Measurements from ENCODE around the gene METTL13.
"Not testable (repeated sequence)": the region's sequence is repeated elsewhere in the genome, so short reads cannot be mapped to it uniquely, and the experiment has no call there.

METTL13 gene

GRCh38 chr1:171769171-171769570, 12.3 kb upstream of the METTL13 start:
- DNase-seq (ENCODE audit: low spot score) = no peak

DNA sequence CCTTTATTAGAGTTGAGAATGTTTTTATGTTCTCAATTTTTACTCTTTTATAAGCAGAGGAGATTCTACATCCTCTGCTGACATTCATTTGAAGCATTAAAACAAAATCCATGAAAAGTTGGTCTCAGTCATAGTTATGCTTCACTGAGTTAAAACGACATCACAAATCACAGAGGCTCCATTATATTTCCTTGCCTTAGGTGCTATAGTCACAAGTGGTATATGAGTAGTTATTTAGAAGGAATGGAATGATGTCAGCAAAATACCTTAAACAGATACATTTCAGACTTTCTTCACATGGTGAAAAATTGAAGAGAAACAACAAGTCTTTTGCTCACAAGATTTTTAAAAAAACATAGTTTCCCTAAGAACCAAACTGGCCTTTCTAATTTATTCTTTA, 11.7 kb upstream of the METTL13 start:
- DNase-seq (ENCODE audit: low spot score) = no peak

DNA sequence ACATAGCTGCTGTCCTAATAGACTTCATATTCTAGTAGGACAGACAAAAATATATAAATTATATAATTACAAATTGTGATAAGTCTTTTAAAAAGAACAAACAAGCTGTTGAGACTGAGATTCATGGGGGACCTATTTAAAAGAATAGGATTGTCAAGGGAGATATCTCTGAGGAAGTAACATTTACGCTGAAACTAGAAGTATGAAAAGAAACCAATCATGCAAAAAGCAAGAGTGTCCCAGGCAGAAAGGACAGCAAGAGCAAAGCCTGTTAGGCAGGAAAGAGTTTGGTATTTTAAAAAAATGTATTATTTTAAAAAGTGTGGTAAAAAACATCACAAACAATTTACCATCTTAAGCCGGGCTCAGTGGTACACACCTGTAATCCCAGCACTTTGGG, 9.1 kb upstream of the METTL13 start:
- no peak for DNase-seq (ENCODE audit: low spot score)

- peak; percentile 5 for DNase-seq (ENCODE audit: low spot score)
Observed at GRCh38 chr1:171780583-171781175, 781 bp upstream of the METTL13 start.

DNA sequence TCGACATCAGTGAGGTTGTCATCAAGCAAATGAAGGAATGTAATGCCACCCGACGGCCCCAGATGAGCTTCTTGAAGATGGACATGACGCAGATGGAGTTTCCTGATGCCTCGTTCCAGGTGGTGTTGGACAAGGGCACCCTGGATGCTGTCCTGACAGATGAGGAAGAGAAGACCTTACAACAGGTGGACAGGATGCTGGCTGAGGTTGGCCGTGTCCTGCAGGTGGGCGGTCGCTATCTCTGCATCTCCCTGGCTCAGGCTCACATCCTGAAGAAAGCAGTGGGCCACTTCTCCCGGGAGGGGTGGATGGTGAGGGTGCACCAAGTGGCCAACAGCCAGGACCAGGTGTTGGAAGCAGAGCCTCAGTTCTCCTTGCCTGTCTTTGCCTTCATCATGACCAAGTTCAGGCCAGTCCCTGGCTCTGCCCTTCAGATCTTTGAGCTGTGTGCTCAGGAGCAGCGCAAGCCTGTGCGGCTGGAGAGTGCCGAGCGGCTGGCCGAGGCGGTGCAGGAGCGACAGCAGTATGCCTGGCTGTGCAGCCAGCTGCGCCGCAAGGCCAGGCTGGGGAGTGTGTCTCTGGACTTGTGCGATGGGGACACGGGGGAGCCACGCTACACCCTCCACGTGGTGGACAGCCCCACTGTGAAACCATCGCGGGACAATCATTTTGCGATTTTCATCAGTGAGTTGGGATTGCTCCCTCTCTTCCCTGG, 2.5 kb downstream of the METTL13 start:
- DNase-seq (ENCODE audit: low spot score) = no peak

DNA sequence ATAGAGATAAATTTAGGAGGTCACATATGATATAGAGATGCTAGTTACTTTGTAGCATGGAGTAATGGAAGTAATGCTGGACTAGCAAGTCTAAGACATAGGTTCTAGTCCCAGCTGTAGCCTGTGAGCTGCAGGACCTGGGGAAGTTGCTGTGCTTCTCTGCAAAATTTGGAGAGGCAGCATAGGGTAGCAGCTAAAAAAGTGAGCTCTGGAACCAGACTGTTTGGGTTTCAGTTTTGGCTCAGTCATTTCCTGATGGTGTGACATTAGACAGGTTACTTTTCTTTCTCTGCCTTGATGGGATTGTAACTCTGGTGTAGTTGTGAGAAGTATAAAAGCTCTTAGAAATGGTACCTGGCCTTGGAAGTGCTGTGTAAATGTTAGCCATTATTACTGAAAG, 3.3 kb downstream of the METTL13 start:
- no peak for DNase-seq (ENCODE audit: low spot score)

GRCh38 chr1:171785766-171786165, 4.3 kb downstream of the METTL13 start:
- DNase-seq (ENCODE audit: low spot score) = no peak

- DNase-seq (ENCODE audit: low spot score) = no peak
Observed at GRCh38 chr1:171786534-171786933, 5.1 kb downstream of the METTL13 start.

DNA sequence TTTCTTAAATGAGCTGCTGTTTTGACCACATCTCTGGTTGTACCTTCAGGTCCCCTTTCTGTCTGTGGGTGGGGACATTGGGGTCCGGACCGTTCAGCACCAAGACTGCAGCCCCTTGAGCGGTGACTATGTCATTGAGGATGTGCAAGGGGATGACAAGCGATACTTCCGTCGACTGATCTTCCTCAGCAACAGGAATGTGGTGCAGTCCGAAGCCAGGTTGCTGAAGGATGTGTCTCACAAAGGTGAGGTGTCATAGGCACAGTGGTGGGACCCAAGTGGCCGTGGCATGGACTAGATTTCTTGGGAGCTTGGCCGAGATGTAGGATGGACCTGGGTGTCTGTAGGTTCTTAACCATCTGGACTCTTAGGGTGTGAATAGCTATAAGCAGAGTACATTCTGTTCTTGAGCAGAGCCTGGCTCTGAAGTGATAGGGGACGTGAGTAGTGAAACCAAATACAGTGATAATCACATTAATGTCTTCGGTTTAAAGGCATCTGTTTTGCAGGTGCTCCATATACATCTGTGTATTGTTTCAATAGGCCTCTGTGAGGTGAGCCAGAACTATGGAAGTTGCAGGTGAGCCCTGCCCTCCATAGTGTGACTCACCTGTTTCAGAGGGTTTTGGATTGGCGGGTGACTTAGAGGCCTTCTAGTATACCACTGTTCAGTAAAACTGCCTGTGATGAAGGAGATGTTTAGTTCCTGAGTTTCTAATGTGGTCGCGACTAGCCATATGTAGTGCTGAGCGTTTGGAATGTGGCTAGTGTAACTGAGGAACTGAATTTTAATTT, 6.4 kb downstream of the METTL13 start:
- DNase-seq (ENCODE audit: low spot score) = no peak

DNA sequence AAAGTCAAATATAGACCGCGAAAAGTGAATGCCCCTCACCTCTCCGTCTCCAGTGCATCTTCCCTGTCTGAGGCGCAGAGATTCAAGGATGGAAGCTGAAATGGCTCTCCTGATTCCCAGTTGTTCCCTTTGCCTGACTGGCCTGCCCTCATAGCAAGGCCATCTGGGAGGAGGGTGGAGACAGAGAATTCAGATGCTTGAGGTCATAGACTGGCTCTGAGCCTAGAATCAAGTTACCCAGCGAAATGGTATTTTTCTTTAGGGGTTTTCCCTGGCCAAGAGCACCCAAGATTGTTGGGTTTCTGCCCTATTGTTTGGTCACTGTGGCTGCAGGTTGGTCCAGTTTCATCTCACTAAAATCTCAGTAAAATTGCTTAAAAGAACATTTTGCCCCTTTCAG, 7.2 kb downstream of the METTL13 start:
- no peak for DNase-seq (ENCODE audit: low spot score)

DNA sequence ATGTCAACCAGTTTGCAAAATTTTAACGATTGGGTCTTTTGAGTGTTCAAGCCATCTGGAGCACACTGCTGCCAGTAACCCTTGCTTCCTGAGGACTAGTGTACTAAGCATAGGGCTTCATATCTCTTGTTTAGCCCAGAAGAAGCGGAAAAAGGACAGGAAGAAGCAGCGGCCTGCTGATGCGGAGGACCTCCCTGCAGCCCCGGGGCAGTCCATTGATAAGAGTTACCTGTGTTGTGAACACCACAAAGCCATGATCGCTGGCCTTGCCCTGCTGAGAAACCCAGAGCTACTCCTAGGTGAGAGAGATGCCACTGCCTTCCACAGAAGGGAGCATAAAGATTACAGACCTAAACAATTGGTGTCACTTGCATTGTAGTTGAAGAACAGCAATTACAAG, 8.9 kb downstream of the METTL13 start:
- no peak for DNase-seq (ENCODE audit: low spot score)

- no peak for DNase-seq (ENCODE audit: low spot score)
Observed at GRCh38 chr1:171792656-171793369, 11.4 kb downstream of the METTL13 start.

DNA sequence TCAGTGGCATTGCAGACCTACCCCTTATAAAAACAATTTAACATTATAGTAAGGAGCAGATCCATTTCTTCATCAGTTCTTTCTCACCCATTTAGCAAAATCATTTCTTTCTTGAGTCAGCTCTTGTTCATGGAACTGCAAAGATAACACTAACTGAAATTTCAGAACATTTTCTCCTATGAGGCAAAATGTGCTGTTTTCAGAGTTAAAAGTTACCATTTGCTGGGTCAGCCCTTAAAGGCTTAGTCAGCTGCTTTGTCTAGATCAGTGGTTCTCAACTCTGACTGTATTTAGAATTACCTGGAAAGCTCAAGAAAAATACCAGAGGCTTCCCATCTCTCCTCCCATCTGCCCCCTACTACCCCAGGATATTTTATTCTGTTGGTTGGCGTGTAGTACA, 12.2 kb downstream of the METTL13 start:
- DNase-seq (ENCODE audit: low spot score) = no peak

DNA sequence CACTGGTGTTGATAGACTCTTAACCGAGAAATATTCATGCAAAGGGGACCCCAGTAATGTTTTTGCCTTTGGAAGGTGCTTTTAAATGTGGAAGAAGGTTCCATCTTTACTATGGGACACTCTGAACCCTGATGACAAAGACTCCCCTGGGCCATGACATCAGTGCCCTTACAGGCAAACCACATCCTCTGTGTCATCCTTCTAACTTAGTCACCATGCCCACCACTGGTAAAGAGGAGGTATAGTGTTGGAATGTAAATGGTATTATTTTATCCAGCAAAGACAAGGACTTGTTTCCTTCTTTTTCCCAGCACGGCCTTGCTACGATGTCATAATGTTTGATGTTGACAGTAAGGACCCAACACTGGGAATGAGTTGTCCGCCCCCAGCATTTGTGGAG, 12.6 kb downstream of the METTL13 start:
- no peak for DNase-seq (ENCODE audit: low spot score)

DNA sequence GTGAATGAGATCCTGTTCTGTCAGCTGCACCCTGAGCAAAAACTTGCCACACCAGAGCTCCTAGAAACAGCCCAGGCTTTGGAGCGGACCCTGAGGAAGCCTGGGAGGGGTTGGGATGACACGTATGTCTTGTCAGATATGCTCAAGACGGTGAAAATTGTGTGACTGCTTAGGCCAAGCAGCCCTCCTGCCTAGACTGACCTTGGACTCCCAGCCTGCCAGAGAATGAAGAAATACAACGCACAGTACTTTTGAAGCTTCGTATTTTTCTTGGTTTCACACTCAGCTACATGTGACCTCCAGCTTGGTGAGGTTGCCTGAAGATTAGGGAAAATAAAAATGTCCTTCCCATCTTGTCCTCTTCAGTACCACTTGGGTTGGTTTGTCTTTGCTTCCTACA, 15.1 kb downstream of the METTL13 start:
- no peak for DNase-seq (ENCODE audit: low spot score)

DNA sequence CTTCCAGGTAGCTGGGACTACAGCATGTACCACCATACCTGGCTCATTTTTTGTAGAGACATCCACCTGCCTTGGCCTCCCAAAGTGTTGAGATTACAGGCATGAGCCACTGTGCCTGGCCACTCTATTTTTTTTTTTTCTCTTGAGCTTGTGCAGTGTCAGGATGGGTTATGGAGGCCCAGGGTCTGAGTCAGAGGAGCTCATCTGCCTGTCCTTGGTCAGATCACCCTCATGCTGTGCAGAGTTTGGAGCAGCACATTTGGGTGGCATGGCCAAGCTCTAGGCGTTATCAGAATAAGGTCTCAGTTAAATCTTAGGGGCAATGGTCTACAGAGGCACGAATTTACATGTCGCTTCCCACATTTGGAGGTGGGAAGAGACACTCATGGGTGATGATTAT, 16.9 kb downstream of the METTL13 start:
- no peak for DNase-seq (ENCODE audit: low spot score)

- DNase-seq (ENCODE audit: low spot score) = no peak
Observed at GRCh38 chr1:171798765-171799164, 17.3 kb downstream of the METTL13 start.

- DNase-seq (ENCODE audit: low spot score) = no peak
Observed at GRCh38 chr1:171799166-171799565, 17.7 kb downstream of the METTL13 start.

- not testable (repeated sequence) for DNase-seq (ENCODE audit: low spot score)
Observed at GRCh38 chr1:171799698-171800097, 18.2 kb downstream of the METTL13 start.

GRCh38 chr1:171800342-171800741, 18.9 kb downstream of the METTL13 start:
- no peak for DNase-seq (ENCODE audit: low spot score)

DNA sequence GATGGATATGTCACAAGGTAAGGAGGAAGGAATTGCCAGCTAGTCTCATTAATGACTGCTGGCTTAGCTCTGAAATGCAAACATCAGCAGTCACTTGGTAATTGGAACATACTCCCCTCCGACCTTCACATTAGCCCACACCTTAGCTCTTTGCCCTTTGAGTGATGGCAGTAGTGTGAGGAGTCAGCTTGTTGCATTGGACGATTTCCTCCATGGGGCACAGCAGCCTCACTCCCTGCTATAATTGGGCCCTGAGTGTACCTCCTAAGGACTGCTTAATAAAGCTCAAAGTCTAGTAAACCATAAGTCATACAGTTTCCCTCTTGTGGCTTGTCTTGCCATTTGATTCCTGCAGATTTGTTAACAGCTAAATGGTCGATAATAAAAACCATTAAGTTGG, 19.4 kb downstream of the METTL13 start:
- no peak for DNase-seq (ENCODE audit: low spot score)

GRCh38 chr1:171801487-171801891, 20.0 kb downstream of the METTL13 start:
- peak; percentile 61 for DNase-seq (ENCODE audit: low spot score)

- DNase-seq (ENCODE audit: low spot score) = no peak
Observed at GRCh38 chr1:171802207-171802606, 20.7 kb downstream of the METTL13 start.
